Parathyroid adenoma (tissue), 2 donors: Measurements from ENCODE around the gene BMPR1B.

ENCODE experiments used
- H2AFZ ChIP-seq: fragments of 300-600 bp; sonication (generic); one replicate; pipeline ENCODE4 v1.7.0; 2017; ENCODE audit warnings: antibody characterized with exemption, mild to moderate bottlenecking
- H3K27ac ChIP-seq: fragments of 300-600 bp; sonication (generic); one replicate; pipeline ENCODE4 v1.7.0; 2017
- H3K27me3 ChIP-seq: fragments of 300-600 bp; sonication (generic); one replicate; pipeline ENCODE4 v1.7.0; 2017; ENCODE audit warnings: low read length; ENCODE audit not compliant: control insufficient read depth, insufficient read depth
- H3K36me3 ChIP-seq: fragments of 300-600 bp; sonication (generic); one replicate; pipeline ENCODE4 v1.7.0; 2017; ENCODE audit warnings: low read length; ENCODE audit not compliant: control insufficient read depth, insufficient read depth
- H3K4me1 ChIP-seq: fragments of 300-600 bp; sonication (generic); one replicate; pipeline ENCODE4 v1.7.0; 2017; ENCODE audit warnings: control low read depth
- H3K4me2 ChIP-seq: fragments of 300-600 bp; sonication (generic); one replicate; pipeline ENCODE4 v1.7.0; 2017; ENCODE audit warnings: low read length
- H3K4me3 ChIP-seq: fragments of 300-600 bp; sonication (generic); one replicate; pipeline ENCODE4 v1.7.0; 2017; ENCODE audit warnings: low read depth, low read length
- H3K79me2 ChIP-seq: fragments of 300-600 bp; sonication (generic); one replicate; pipeline ENCODE4 v1.7.0; 2017; ENCODE audit warnings: control low read depth
- H3K9ac ChIP-seq: fragments of 300-600 bp; sonication (generic); one replicate; pipeline ENCODE4 v1.7.0; 2017; ENCODE audit warnings: mild to moderate bottlenecking
- H3K9me3 ChIP-seq: fragments of 300-600 bp; sonication (generic); one replicate; pipeline ENCODE4 v1.7.0; 2017; ENCODE audit warnings: low read length; ENCODE audit not compliant: control insufficient read depth
- TF ChIP-seq, protein P1 (sequence below): fragments of 300-600 bp; sonication (generic); IDR thresholded peaks from one replicate; pipeline ENCODE4 v1.7.0; 2017; ENCODE audit warnings: antibody characterized with exemption, mild to moderate bottlenecking
- donor health status: primary hyperparathyroidism.

Gene BMPR1B

DNA sequence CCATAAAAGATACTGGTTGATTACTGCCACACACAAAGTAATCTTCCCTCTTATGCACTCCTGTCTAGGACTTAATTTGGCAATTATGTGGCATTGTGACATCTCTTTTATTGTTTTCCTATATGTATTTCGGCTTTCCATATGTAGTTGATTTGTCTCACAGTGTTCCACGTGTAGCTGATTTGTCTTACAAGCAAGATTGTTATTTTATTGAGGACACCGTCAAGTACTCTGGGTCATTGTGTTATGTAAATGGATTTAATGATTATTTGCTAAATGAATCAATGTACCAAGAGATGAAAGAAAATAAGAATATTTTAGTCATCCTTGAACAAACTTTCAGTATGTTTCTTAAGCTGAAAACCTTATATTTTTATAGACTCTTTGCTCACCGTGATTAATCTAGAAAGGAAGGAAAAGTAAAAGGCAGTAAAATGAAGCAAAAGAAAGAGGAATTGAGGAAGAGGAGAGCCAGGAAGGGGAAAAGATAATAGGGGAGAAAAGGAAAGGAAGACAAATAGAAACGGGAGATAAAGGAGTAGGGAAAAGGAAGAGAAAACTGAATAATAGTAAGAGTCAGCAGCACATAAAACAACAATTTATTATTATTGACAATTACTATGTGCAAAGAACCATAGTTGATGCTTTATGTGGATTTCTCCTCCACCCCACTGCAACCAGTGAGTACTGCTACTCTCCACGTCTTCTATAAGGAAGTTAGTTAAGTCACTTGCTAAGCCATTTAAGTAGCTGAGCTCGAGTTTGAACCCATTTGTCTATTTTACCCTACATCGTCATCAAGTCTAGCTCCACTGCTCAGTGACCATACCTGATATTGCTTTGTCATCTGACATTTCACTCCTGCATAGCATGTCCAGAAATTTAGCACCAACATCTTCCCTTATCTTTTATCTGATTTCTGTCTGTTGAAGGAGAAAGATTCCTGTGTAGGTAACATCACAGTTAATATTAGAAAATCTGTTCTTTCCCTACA, 336.5 kb downstream of the BMPR1B start:
- Histone ChIP-seq H3K27me3 (no peaks in the 10 kb centered on the region), H3K4me2 (no peak overlapping the region), H2AFZ (no peak overlapping the region), H3K27ac (no peak overlapping the region), H3K36me3 (no peaks in the 10 kb centered on the region), H3K4me1 (no peaks in the 10 kb centered on the region), H3K9me3 (no peaks in the 10 kb centered on the region), H3K79me2 (no peaks in the 10 kb centered on the region), H3K9ac (no peak overlapping the region), H3K4me3 (no peak overlapping the region)
- TF ChIP-seq, protein P1, sequence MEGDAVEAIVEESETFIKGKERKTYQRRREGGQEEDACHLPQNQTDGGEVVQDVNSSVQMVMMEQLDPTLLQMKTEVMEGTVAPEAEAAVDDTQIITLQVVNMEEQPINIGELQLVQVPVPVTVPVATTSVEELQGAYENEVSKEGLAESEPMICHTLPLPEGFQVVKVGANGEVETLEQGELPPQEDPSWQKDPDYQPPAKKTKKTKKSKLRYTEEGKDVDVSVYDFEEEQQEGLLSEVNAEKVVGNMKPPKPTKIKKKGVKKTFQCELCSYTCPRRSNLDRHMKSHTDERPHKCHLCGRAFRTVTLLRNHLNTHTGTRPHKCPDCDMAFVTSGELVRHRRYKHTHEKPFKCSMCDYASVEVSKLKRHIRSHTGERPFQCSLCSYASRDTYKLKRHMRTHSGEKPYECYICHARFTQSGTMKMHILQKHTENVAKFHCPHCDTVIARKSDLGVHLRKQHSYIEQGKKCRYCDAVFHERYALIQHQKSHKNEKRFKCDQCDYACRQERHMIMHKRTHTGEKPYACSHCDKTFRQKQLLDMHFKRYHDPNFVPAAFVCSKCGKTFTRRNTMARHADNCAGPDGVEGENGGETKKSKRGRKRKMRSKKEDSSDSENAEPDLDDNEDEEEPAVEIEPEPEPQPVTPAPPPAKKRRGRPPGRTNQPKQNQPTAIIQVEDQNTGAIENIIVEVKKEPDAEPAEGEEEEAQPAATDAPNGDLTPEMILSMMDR, result no peak

DNA sequence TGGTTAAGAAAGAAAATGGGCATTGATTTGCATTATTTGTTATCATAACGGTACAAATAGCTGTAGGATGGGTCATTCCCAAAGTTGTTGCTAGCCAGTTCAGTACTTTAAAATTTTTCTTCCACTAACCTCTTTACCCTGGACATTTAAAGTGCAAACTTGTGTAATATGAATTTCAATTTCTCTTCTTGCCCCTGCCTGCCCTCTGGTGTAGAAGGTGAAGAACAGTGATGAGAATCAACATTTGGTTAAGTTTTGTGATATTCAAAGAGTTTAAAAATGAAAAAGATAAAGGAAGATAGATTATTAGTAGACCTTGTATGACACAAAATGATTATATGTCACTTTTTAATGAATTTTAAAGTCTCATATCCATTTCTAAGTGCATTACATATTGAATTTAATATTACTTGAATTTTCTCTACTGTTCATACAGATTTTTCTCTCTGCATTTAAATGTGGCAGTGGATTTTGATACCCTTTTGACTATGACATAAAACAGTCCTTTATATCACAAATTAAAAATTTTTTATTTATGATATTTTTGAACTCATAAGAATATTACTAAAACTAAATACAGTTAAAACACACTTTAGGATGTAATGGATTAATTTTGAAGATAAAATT, 337.7 kb downstream of the BMPR1B start:
- no peak overlapping the region for H3K27ac ChIP-seq
- no peak overlapping the region for H2AFZ ChIP-seq
- H3K9me3 ChIP-seq, result no peaks in the 10 kb centered on the region

DNA sequence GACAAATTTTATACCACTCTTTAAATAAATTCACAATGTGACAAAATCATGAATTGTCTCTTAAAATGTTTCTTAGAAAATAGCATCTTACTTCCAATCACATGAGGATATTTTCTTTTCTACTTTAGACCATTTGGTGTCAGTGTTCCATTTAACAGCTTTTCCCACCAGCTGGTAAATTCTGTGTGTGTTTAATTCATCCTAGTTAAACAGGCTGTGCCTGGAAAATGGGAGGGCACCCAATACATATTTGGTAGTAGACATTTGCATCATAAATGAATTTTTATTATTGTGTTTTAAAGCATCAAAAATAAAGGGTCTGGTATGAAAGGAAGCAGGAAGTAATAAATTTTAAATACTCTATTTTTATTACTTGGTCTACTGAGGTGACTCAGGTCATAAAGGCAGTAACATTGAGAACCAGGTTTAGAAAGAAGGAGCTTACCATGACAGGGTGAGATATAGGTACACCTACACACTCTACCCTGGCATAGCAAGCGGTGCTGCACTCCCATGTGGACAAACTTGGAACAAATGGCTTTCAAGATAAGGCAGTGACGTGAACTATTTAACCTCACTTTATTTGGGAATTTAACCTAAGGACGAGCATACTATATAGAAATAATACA, 344.5 kb downstream of the BMPR1B start:
- no peak overlapping the region for H2AFZ ChIP-seq

More for the DNA sequence above, 337.7 kb downstream of the BMPR1B start:
- Histone ChIP-seq H3K4me1 (no peaks in the 10 kb centered on the region), H3K36me3 (no peaks in the 10 kb centered on the region), H3K79me2 (no peaks in the 10 kb centered on the region), H3K27me3 (no peaks in the 10 kb centered on the region), H3K4me2 (no peak overlapping the region), H3K4me3 (no peak overlapping the region), H3K9ac (no peak overlapping the region)
- TF ChIP-seq, protein P1, result no peak

DNA sequence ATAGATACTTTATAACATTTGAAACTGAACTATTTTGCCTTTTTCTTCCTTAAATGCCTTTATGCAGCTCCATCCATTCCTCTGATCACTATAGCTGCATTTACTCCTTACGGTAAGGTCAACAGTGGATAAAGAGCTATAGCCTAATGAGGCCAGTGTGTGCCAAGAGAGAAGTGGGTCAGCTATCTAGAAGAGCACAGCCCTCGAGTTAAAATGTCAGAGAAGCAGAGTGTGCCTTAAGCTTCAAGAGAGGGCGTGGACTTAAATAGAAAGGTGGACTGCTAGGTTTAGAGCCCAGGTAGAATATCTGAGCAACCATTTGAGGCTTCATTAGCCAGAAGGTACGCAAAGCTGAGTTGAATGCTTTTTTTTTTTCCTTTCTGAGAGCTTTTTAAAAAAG, 347.4 kb downstream of the BMPR1B start:
- Histone ChIP-seq H2AFZ (no peak overlapping the region), H3K36me3 (no peaks in the 10 kb centered on the region), H3K4me3 (no peak overlapping the region), H3K79me2 (no peaks in the 10 kb centered on the region), H3K4me1 (no peaks in the 10 kb centered on the region), H3K27me3 (no peaks in the 10 kb centered on the region), H3K4me2 (no peak overlapping the region), H3K9me3 (no peaks in the 10 kb centered on the region), H3K27ac (no peak overlapping the region), H3K9ac (no peak overlapping the region)
- TF ChIP-seq, protein P1, result no peak

More for the DNA sequence above, 344.5 kb downstream of the BMPR1B start:
- Histone ChIP-seq H3K9ac (no peak overlapping the region), H3K79me2 (no peaks in the 10 kb centered on the region), H3K4me2 (no peak overlapping the region), H3K36me3 (no peaks in the 10 kb centered on the region), H3K9me3 (no peaks in the 10 kb centered on the region), H3K4me1 (no peaks in the 10 kb centered on the region), H3K4me3 (no peak overlapping the region), H3K27ac (no peak overlapping the region), H3K27me3 (no peaks in the 10 kb centered on the region)
- TF ChIP-seq, protein P1, result no peak
